A549 (cell line): ENCODE measurements around the gene AGXT. TPM values are rescaled to one million over a fixed set of nuclear protein-coding genes. Genes with fewer than 3 reads are reported as not detected.

Experiments
- ATAC-seq, 2 experiments: fragments of 200-7000 bp in 1 of 2; fragments of >200 bp in 1 of 2; cut with Nextera tagmentation in 1 of 2; cut with Tn5 transposase in 1 of 2; 3 replicates each; pipeline versions ENCODE4 v1.8.0 to v1.9.1; 2018 to 2020; ENCODE audit warnings: mild to moderate bottlenecking in 1 of 2, moderate library complexity in 1 of 2
- CTCF ChIA-PET: fragments of 300-600 bp; sonication (Branson Sonifier 250); formaldehyde crosslinking; extraction: SDS; loops from one replicate; lab custom pipeline; 2021; ENCODE audit warnings: antibody characterized with exemption, inconsistent platforms; lab: Yijun Ruan, JAX
- POLR2A ChIA-PET: fragments of 350-600 bp; formaldehyde crosslinking; extraction: SDS; loops from one replicate; lab custom pipeline; 2021; ENCODE audit warnings: antibody characterized with exemption, inconsistent platforms; lab: Yijun Ruan, JAX
- DNase-seq, 2 experiments: peaks; one replicate each; pipeline versions ENCODE4 v3.0.0 to v3.0.0-alpha.2; 2011 to 2016; ENCODE audit warnings: low read depth in 1 of 2, low spot score in 1 of 2
- FAIRE-seq: peaks from 2 replicates; lab custom pipeline; 2011; peaks lifted over from hg19 to GRCh38; lab: Jason Lieb, UNC
- H3K27ac ChIP-seq, 2 experiments: fragments of >200 bp; sonication (Bioruptor Twin); formaldehyde crosslinking; 3 replicates each; pipeline ENCODE4 v1.5.1; 2016 to 2017
- H3K4me1 ChIP-seq: fragments of >200 bp; sonication (Bioruptor Twin); formaldehyde crosslinking; 3 replicates; pipeline ENCODE4 v1.6.1; 2016
- H3K4me2 ChIP-seq: fragments of >200 bp; sonication (Bioruptor Twin); formaldehyde crosslinking; 3 replicates; pipeline ENCODE4 v1.6.1; 2016
- H3K4me3 ChIP-seq: fragments of >200 bp; sonication (Bioruptor Twin); formaldehyde crosslinking; 3 replicates; pipeline ENCODE4 v1.5.1; 2016
- H3K9me3 ChIP-seq: fragments of >200 bp; sonication (Bioruptor Twin); formaldehyde crosslinking; 3 replicates; pipeline ENCODE4 v1.6.1; 2016
- BHLHE40 ChIP-seq: IDR thresholded peaks from 2 replicates; pipeline ENCODE4 v1.6.1; 2012; ENCODE audit warnings: low read depth, low read length, inconsistent platforms
- CBX2 ChIP-seq: fragments of 200-600 bp; sonication (generic); IDR thresholded peaks from 2 replicates; pipeline ENCODE4 v1.6.1; 2016; ENCODE audit warnings: low read depth, mild to moderate bottlenecking, borderline replicate concordance
- CHD4 ChIP-seq: fragments of 200-600 bp; sonication (generic); IDR thresholded peaks from 2 replicates; pipeline ENCODE4 v1.6.1; 2016; ENCODE audit warnings: antibody characterized with exemption, mild to moderate bottlenecking, borderline replicate concordance
- CTCF ChIP-seq: fragments of >200 bp; sonication (Bioruptor Twin); formaldehyde crosslinking; IDR thresholded peaks from 3 replicates; pipeline ENCODE4 v1.5.1; 2016
- EHF ChIP-seq: fragments of 250-450 bp; sonication (Bioruptor Pico); IDR thresholded peaks from 2 replicates; pipeline ENCODE4 v1.5.0; 2020; ENCODE audit warnings: mild to moderate bottlenecking
- EHMT2 ChIP-seq: fragments of 200-600 bp; sonication (generic); IDR thresholded peaks from 2 replicates; pipeline ENCODE4 v1.6.1; 2016; ENCODE audit warnings: antibody characterized with exemption, low read depth, mild to moderate bottlenecking, moderate library complexity
- ELK1 ChIP-seq: fragments of 150-350 bp; IDR thresholded peaks from 2 replicates; pipeline ENCODE4 v1.6.1; 2014; ENCODE audit warnings: low read depth, mild to moderate bottlenecking, low read length
- FOSB ChIP-seq: fragments of 250-450 bp; sonication (Bioruptor Pico); IDR thresholded peaks from 2 replicates; pipeline ENCODE4 v1.5.0; 2020; ENCODE audit warnings: mild to moderate bottlenecking, moderate library complexity
- HES2 ChIP-seq: fragments of >200 bp; sonication (Bioruptor Twin); formaldehyde crosslinking; IDR thresholded peaks from 2 replicates; pipeline ENCODE4 v1.6.1; 2016
- HEYL ChIP-seq: fragments of 250-450 bp; sonication (Bioruptor Pico); IDR thresholded peaks from 2 replicates; pipeline ENCODE4 v1.8.0; 2021; ENCODE audit warnings: mild to moderate bottlenecking, moderate library complexity
- JUN ChIP-seq, 2 experiments: fragments of >200 bp; sonication (Bioruptor Twin); formaldehyde crosslinking; IDR thresholded peaks; 2 replicates in 1 of 2; 3 replicates in 1 of 2; pipeline ENCODE4 v1.6.1; 2016 to 2017
- KDM1A ChIP-seq: fragments of 200-600 bp; sonication (generic); IDR thresholded peaks from 2 replicates; pipeline ENCODE4 v1.6.1; 2016; ENCODE audit warnings: low read depth, mild to moderate bottlenecking
- MAFK ChIP-seq: fragments of 450-650 bp; IDR thresholded peaks from 2 replicates; pipeline ENCODE4 v1.6.1; 2014; ENCODE audit not compliant: partially characterized antibody
- MAX ChIP-seq: IDR thresholded peaks from 2 replicates; pipeline ENCODE4 v1.6.1; 2012
- NPAS2 ChIP-seq: fragments of 250-450 bp; sonication (Bioruptor Pico); IDR thresholded peaks from 2 replicates; pipeline ENCODE4 v1.8.0; 2022; ENCODE audit warnings: mild to moderate bottlenecking, moderate library complexity, borderline replicate concordance
- PHF8 ChIP-seq: fragments of 200-600 bp; sonication (generic); IDR thresholded peaks from 2 replicates; pipeline ENCODE4 v1.6.1; 2016; ENCODE audit warnings: low read depth, mild to moderate bottlenecking, antibody characterized with exemption, moderate library complexity, borderline replicate concordance
- POLR2AphosphoS2 ChIP-seq: conservative IDR thresholded peaks from 2 replicates; pipeline ENCODE4 v1.6.1; 2012; ENCODE audit warnings: low read length, improper control_type of control experiment, inconsistent platforms
- RAD21 ChIP-seq, 2 experiments: fragments of >200 bp in 1 of 2; sonication (Bioruptor Twin) in 1 of 2; formaldehyde crosslinking in 1 of 2; IDR thresholded peaks in 1 of 2; conservative IDR thresholded peaks in 1 of 2; 2 replicates in 1 of 2; 3 replicates in 1 of 2; pipeline ENCODE4 v1.6.1; 2012 to 2018; ENCODE audit warnings: inconsistent platforms in 1 of 2
- RFX5 ChIP-seq: fragments of 450-650 bp; IDR thresholded peaks from 2 replicates; pipeline ENCODE4 v1.7.1; 2014; ENCODE audit warnings: antibody characterized with exemption, mild to moderate bottlenecking, moderate library complexity
- SMC3 ChIP-seq: fragments of >200 bp; sonication (Bioruptor Twin); formaldehyde crosslinking; IDR thresholded peaks from 3 replicates; pipeline ENCODE4 v1.6.1; 2018; ENCODE audit warnings: inconsistent platforms
- TP53 ChIP-seq: fragments of 250-450 bp; sonication (Bioruptor Pico); IDR thresholded peaks from 2 replicates; pipeline ENCODE4 v1.5.0; 2021; ENCODE audit warnings: mild to moderate bottlenecking, moderate library complexity
- ZC3H11A ChIP-seq: fragments of 450-650 bp; IDR thresholded peaks from 2 replicates; pipeline ENCODE4 v1.6.1; 2014; ENCODE audit warnings: antibody characterized with exemption, mild to moderate bottlenecking
- ZNF302 ChIP-seq: fragments of 250-450 bp; sonication (Bioruptor Pico); IDR thresholded peaks from 2 replicates; pipeline ENCODE4 v1.9.0; 2021; ENCODE audit warnings: inconsistent platforms, mild to moderate bottlenecking, moderate library complexity
- ZSCAN20 ChIP-seq: fragments of 250-450 bp; sonication (Bioruptor Pico); IDR thresholded peaks from 2 replicates; pipeline ENCODE4 v1.8.0; 2022; ENCODE audit warnings: mild to moderate bottlenecking, moderate library complexity
- WGBS: methylation state at CpG from one replicate; pipeline ENCODE4 v1.1.6; 2017; ENCODE audit errors: missing lambda C conversion rate; 5-methylcytosine and 5-hydroxymethylcytosine counted together
- polyA plus RNA-seq, 4 experiments: library from polyadenylated mRNA; depleted of rRNA in 3 of 4; stranded (reverse); fragments of >200 nt; fragmentation: RNase III in 1 of 4; extraction: RNeasy Plus Mini Kit Qiagen cat#74134 plus additional on column Dnase treatment in 1 of 4; gene quantifications; 2 replicates in 3 of 4; 3 replicates in 1 of 4; pipeline ENCODE4 v1.2.3, GENCODE V29; 2011 to 2017
- TF ChIP-seq, protein P1 (sequence below): fragments of >200 bp; sonication (Bioruptor Twin); formaldehyde crosslinking; IDR thresholded peaks from 3 replicates; pipeline ENCODE4 v1.6.1; 2016
- TF ChIP-seq, protein P2 (sequence below): fragments of 450-650 bp; IDR thresholded peaks from 2 replicates; pipeline ENCODE4 v1.6.1; 2014; ENCODE audit warnings: antibody characterized with exemption

The AGXT gene
- polyA plus RNA-seq, 2 of the 4 experiments (the other 2 are of a cell fraction) = not detected

DNA sequence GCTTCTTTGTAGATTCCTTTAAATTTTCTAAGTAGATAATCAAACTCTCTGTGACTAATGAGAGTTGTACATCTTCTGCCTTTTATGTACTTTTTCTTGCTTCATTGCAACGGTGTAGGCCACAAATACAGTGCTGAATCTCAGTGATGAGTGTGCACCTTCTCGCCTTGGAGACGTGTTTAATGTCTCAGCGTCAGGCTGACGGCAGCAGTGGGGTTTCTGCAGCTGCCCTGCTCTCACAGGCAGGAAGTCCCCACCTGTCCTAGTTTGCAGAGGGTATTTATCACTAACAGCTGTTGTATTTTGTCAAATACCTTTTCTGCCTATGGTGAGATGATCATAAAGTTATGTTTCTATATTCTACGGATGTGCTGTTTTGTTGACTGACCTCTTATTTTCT, 13.3 kb downstream of the AGXT start:
- ATAC-seq (no peak), DNase-seq (no peak), FAIRE-seq (no peak)
- H3K4me3 ChIP-seq = no peak overlapping the region
- CTCF ChIA-PET = interaction anchor here (1.3 to 1.9 kb wide), 4 partner anchors 8 to 31 kb away, joined by 4 to 7 read pairs (median 6); no protein-coding TSS in a partner anchor
- no peaks in the 10 kb centered on the region for H3K9me3 ChIP-seq
- no peaks in the 10 kb centered on the region for H3K4me1 ChIP-seq
- POLR2A ChIA-PET = no interaction called here
- H3K27ac ChIP-seq = no peak overlapping the region
- 70% methylated on average over 6 of the region's 6 CpGs for WGBS
- H3K4me2 ChIP-seq = no peak overlapping the region
- TF ChIP-seq CHD4 (no peak), ZSCAN20 (CRISPR knock-in tag) (no peak), CTCF (no peak), KDM1A (no peak), BHLHE40 (no peak), TP53 (no peak), FOSB (no peak), RAD21 (conservative IDR thresholded peaks at IDR 0.05 in 1 of 2, IDR thresholded peaks at IDR 0.05 in 1 of 2) (no peak), MAX (no peak), JUN (IDR thresholded peaks at IDR 0.05) (no peak), PHF8 (no peak), RFX5 (no peak), ZNF302 (CRISPR knock-in tag) (no peak), EHF (CRISPR knock-in tag) (no peak), ZC3H11A (no peak), HES2 (no peak), HEYL (CRISPR knock-in tag) (no peak), POLR2AphosphoS2 (no peak)
- TF ChIP-seq, protein P1, sequence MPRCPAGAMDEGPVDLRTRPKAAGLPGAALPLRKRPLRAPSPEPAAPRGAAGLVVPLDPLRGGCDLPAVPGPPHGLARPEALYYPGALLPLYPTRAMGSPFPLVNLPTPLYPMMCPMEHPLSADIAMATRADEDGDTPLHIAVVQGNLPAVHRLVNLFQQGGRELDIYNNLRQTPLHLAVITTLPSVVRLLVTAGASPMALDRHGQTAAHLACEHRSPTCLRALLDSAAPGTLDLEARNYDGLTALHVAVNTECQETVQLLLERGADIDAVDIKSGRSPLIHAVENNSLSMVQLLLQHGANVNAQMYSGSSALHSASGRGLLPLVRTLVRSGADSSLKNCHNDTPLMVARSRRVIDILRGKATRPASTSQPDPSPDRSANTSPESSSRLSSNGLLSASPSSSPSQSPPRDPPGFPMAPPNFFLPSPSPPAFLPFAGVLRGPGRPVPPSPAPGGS = no peak
- TF ChIP-seq, protein P2, sequence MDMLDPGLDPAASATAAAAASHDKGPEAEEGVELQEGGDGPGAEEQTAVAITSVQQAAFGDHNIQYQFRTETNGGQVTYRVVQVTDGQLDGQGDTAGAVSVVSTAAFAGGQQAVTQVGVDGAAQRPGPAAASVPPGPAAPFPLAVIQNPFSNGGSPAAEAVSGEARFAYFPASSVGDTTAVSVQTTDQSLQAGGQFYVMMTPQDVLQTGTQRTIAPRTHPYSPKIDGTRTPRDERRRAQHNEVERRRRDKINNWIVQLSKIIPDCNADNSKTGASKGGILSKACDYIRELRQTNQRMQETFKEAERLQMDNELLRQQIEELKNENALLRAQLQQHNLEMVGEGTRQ = no peak

DNA sequence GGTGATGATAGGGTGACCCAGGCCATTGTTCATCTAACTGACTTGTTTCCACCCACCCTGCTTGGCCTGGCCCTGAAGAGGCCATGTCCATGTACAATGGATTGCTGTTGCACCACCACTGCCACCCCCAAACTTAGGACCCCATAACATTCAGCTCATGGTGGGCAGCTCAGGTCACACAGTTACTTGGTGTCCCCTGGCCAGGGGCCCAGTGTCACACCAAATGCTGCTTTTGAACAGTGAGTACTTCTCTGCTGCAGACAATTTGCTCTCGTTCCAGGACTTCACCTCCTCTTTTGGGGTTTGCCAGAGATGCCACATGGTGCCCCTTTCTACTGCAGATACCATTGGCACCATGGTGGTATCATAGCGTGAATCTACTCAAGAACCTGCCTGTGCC, 15.6 kb downstream of the AGXT start:
- DNase-seq (no peak), FAIRE-seq (no peak), ATAC-seq (no peak)
- WGBS = 50% methylated on average over 2 of the region's 2 CpGs
- H3K4me3 ChIP-seq = no peak overlapping the region
- no peak overlapping the region for H3K27ac ChIP-seq
- no peaks in the 10 kb centered on the region for H3K9me3 ChIP-seq
- no peak overlapping the region for H3K4me2 ChIP-seq
- H3K4me1 ChIP-seq = no peaks in the 10 kb centered on the region
- no peak for TF ChIP-seq CBX2
- TF ChIP-seq ELK1 = no peak
- TF ChIP-seq NPAS2 (CRISPR knock-in tag) = no peak
- TF ChIP-seq POLR2AphosphoS2 = no peak
- TF ChIP-seq ZSCAN20 (CRISPR knock-in tag) = no peak
- TF ChIP-seq EHMT2 = no peak
- no peak for TF ChIP-seq TP53
- no peak for TF ChIP-seq PHF8
- no peak for TF ChIP-seq RFX5
- no peak for TF ChIP-seq MAFK
- TF ChIP-seq SMC3 = no peak
- POLR2A ChIA-PET = no interaction called here
- CTCF ChIA-PET = no interaction called here
